Liver (tissue), 3 donors: Measurements from ENCODE around the gene NPNT.

ENCODE experiments used
- FOXA1 ChIP-seq: IDR thresholded peaks from 2 replicates; pipeline ENCODE4 v1.6.1; 2016; ENCODE audit warnings: antibody characterized with exemption
- GABPA ChIP-seq, 2 donors: IDR thresholded peaks in 1 of 2; conservative IDR thresholded peaks in 1 of 2; 2 replicates each; pipeline ENCODE4 v1.6.1; 2016; ENCODE audit warnings: antibody characterized with exemption in 2 of 2, mild to moderate bottlenecking in 1 of 2, moderate library complexity in 1 of 2
- RAD21 ChIP-seq, 2 donors: IDR thresholded peaks; 2 replicates each; pipeline ENCODE4 v1.6.1; 2016; ENCODE audit warnings: antibody characterized with exemption in 2 of 2, mild to moderate bottlenecking in 2 of 2
- TAF1 ChIP-seq: conservative IDR thresholded peaks from 2 replicates; pipeline ENCODE4 v1.6.1; 2016; ENCODE audit warnings: antibody characterized with exemption, mild to moderate bottlenecking
- YY1 ChIP-seq: IDR thresholded peaks from 2 replicates; pipeline ENCODE4 v1.6.1; 2016; ENCODE audit warnings: antibody characterized with exemption, mild to moderate bottlenecking
- TF ChIP-seq, protein P1 (sequence below): fragments of 150-350 bp; IDR thresholded peaks from 2 replicates; pipeline ENCODE4 v1.5.1; 2017; ENCODE audit warnings: improper control_type of control experiment, low read depth, low read length; ENCODE audit not compliant: missing input control
- TF ChIP-seq, protein P2 (sequence below): IDR thresholded peaks from 2 replicates; pipeline ENCODE4 v1.6.1; 2016; ENCODE audit warnings: antibody characterized with exemption, mild to moderate bottlenecking
- TF ChIP-seq, protein P3 (sequence below): IDR thresholded peaks from 2 replicates; pipeline ENCODE4 v1.6.1; 2016; ENCODE audit warnings: antibody characterized with exemption
- TF ChIP-seq, protein P4 (sequence below): IDR thresholded peaks from 2 replicates; pipeline ENCODE4 v1.6.1; 2016; ENCODE audit warnings: antibody characterized with exemption
- donor health status: healthy.
- donor health status: healthy.

DNA sequence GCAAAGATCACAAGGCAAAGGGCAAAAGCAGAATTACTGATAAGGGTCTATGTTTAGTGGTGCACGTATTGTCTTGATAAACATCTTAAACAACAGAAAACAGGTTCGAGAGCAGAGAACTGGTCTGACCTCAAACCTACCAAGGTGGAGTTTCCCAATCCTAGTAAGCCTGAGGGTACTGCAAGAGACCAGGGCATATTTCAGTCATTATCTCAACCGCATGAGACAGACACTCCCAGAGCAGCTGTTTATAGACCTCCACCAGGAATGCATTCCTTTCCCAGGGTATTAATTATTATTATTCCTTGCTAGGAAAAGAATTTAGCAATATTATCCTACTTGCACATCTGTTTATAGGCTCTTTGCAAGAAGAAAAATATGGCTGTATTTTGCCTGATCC lies 51.5 kb downstream of the NPNT start:
- TF ChIP-seq, protein P1, sequence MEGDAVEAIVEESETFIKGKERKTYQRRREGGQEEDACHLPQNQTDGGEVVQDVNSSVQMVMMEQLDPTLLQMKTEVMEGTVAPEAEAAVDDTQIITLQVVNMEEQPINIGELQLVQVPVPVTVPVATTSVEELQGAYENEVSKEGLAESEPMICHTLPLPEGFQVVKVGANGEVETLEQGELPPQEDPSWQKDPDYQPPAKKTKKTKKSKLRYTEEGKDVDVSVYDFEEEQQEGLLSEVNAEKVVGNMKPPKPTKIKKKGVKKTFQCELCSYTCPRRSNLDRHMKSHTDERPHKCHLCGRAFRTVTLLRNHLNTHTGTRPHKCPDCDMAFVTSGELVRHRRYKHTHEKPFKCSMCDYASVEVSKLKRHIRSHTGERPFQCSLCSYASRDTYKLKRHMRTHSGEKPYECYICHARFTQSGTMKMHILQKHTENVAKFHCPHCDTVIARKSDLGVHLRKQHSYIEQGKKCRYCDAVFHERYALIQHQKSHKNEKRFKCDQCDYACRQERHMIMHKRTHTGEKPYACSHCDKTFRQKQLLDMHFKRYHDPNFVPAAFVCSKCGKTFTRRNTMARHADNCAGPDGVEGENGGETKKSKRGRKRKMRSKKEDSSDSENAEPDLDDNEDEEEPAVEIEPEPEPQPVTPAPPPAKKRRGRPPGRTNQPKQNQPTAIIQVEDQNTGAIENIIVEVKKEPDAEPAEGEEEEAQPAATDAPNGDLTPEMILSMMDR = no peak
- no peak for TF ChIP-seq TAF1
- TF ChIP-seq, protein P2, sequence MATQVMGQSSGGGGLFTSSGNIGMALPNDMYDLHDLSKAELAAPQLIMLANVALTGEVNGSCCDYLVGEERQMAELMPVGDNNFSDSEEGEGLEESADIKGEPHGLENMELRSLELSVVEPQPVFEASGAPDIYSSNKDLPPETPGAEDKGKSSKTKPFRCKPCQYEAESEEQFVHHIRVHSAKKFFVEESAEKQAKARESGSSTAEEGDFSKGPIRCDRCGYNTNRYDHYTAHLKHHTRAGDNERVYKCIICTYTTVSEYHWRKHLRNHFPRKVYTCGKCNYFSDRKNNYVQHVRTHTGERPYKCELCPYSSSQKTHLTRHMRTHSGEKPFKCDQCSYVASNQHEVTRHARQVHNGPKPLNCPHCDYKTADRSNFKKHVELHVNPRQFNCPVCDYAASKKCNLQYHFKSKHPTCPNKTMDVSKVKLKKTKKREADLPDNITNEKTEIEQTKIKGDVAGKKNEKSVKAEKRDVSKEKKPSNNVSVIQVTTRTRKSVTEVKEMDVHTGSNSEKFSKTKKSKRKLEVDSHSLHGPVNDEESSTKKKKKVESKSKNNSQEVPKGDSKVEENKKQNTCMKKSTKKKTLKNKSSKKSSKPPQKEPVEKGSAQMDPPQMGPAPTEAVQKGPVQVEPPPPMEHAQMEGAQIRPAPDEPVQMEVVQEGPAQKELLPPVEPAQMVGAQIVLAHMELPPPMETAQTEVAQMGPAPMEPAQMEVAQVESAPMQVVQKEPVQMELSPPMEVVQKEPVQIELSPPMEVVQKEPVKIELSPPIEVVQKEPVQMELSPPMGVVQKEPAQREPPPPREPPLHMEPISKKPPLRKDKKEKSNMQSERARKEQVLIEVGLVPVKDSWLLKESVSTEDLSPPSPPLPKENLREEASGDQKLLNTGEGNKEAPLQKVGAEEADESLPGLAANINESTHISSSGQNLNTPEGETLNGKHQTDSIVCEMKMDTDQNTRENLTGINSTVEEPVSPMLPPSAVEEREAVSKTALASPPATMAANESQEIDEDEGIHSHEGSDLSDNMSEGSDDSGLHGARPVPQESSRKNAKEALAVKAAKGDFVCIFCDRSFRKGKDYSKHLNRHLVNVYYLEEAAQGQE = no peak
- TF ChIP-seq RAD21 (IDR thresholded peaks at IDR 0.05) = no peak
- no peak for TF ChIP-seq FOXA1
- no peak for TF ChIP-seq YY1
- TF ChIP-seq GABPA (IDR thresholded peaks at IDR 0.05 in 1 of 2, conservative IDR thresholded peaks at IDR 0.05 in 1 of 2) = no peak
- TF ChIP-seq, protein P3, sequence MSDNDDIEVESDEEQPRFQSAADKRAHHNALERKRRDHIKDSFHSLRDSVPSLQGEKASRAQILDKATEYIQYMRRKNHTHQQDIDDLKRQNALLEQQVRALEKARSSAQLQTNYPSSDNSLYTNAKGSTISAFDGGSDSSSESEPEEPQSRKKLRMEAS = no peak
- TF ChIP-seq, protein P4, sequence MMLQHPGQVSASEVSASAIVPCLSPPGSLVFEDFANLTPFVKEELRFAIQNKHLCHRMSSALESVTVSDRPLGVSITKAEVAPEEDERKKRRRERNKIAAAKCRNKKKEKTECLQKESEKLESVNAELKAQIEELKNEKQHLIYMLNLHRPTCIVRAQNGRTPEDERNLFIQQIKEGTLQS = no peak
